Measurements from ENCODE around the gene PFDN6.

GRCh38 chr6:33259032-33259431 is 30.4 kb upstream of the PFDN6 start:
- TF ChIP-seq TAF1 (IDR thresholded peaks at IDR 0.05; ENCODE audit: borderline replicate concordance, low read depth, low read length) = no peak
- TF ChIP-seq POLR2AphosphoS5 (IDR thresholded peaks at IDR 0.05; ENCODE audit: low read depth, low read length) = no peak

Measured in GM12892 (cell line).